SH-SY5Y (cell line): Measurements from ENCODE around the gene PLEKHG5.

Source experiments
- GATA2 ChIP-seq: IDR thresholded peaks from 2 replicates; pipeline ENCODE4 v1.6.1; 2011; ENCODE audit warnings: mild to moderate bottlenecking, low read depth, low read length
- GATA3 ChIP-seq: IDR thresholded peaks from 2 replicates; pipeline ENCODE4 v1.6.1; 2011; ENCODE audit warnings: low read depth, mild to moderate bottlenecking, low read length, moderate library complexity

GRCh38 chr1:6507461-6507911, 16.0 kb upstream of the PLEKHG5 start:
- TF ChIP-seq GATA2 (no peak), GATA3 (no peak)
